OCI-LY3 (cell line): Measurements from ENCODE around the gene GPC3.

Source experiments
- H2AFZ ChIP-seq: fragments of 200-600, 300-600 bp; shearing (Covaris generic); 2 replicates; pipeline ENCODE4 v1.6.0; 2014; ENCODE audit warnings: antibody characterized with exemption, low read depth, low read length
- H3K27ac ChIP-seq: fragments of 200-600, 300-600 bp; sonication (generic); 2 replicates; pipeline ENCODE4 v1.5.1; 2014; ENCODE audit warnings: mild to moderate bottlenecking, low read length, moderate library complexity, mixed read lengths
- H3K27me3 ChIP-seq: fragments of 200-600, 300-600 bp; sonication (generic); 2 replicates; pipeline ENCODE4 v1.6.1; 2014; ENCODE audit warnings: low read depth, low read length, mixed read lengths
- H3K36me3 ChIP-seq: fragments of 200-600, 300-600 bp; sonication (generic); replicated peaks from 2 replicates; pipeline ENCODE3; 2014; ENCODE audit warnings: low read depth, low read length, mixed read lengths
- H3K4me1 ChIP-seq: fragments of 300-600, 200-600 bp; sonication (generic); 2 replicates; pipeline ENCODE4 v1.6.1; 2014; ENCODE audit warnings: low read length, mixed read lengths
- H3K4me2 ChIP-seq: fragments of 200-600, 300-600 bp; sonication (generic); 2 replicates; pipeline ENCODE4 v1.6.1; 2014; ENCODE audit warnings: low read length, mixed read lengths
- H3K4me3 ChIP-seq: fragments of 300-600, 200-600 bp; sonication (generic); 2 replicates; pipeline ENCODE4 v1.5.1; 2014; ENCODE audit warnings: antibody characterized with exemption, mild to moderate bottlenecking, low read length, moderate library complexity
- H3K79me2 ChIP-seq: fragments of 300-600, 200-600 bp; shearing (Covaris generic); 2 replicates; pipeline ENCODE4 v1.6.1; 2014; ENCODE audit warnings: mild to moderate bottlenecking, low read length, mixed read lengths
- H3K9ac ChIP-seq: fragments of 300-600, 200-600 bp; shearing (Covaris generic); 2 replicates; pipeline ENCODE4 v1.6.0; 2014; ENCODE audit warnings: mild to moderate bottlenecking, low read length, moderate library complexity
- H3K9me3 ChIP-seq: fragments of 200-600, 300-600 bp; shearing (Covaris generic); 2 replicates; pipeline ENCODE4 v1.6.1; 2014; ENCODE audit warnings: low read length, mixed read lengths; ENCODE audit not compliant: insufficient read depth
- H4K20me1 ChIP-seq: fragments of 200-600, 300-600 bp; sonication (generic); 2 replicates; pipeline ENCODE4 v1.6.1; 2016; ENCODE audit warnings: low read length, mixed read lengths; ENCODE audit not compliant: insufficient read depth
- EZH2phosphoT487 ChIP-seq: fragments of 200-600 bp; shearing (Covaris generic); IDR thresholded peaks from 2 replicates; pipeline ENCODE4 v1.6.1; 2018; ENCODE audit warnings: antibody characterized with exemption, mixed run types, low read depth
- TF ChIP-seq, protein P1 (sequence below): fragments of 200-600, 300-600 bp; sonication (generic); IDR thresholded peaks from 2 replicates; pipeline ENCODE4 v1.5.1; 2014; ENCODE audit warnings: antibody characterized with exemption, low read length, low read depth

GPC3 gene

DNA sequence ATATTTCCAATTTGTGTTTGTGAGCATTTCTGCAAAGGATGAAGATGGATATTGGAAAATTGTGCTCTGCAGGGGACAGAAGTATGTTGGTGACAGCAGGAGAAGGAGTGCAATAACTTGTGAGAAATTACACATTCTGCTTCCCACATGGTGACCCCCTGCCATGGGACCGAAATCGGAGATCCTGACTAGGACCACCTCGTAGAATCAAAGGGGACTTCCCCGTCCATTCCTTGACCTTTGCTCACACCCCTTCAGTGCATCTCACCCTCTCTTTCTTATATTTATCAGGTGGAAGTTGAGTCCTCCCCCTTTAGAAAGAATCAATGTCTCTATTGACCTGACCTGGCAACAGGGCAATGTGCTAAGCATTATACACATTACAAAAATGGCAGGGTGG is 451.2 kb downstream of the GPC3 start:
- no peak overlapping the region for H3K27ac ChIP-seq
- no peaks in the 10 kb centered on the region for H3K36me3 ChIP-seq
- H3K4me3 ChIP-seq: no peak overlapping the region
- H4K20me1 ChIP-seq: no peaks in the 10 kb centered on the region
- no peaks in the 10 kb centered on the region for H3K79me2 ChIP-seq
- TF ChIP-seq, protein P1, sequence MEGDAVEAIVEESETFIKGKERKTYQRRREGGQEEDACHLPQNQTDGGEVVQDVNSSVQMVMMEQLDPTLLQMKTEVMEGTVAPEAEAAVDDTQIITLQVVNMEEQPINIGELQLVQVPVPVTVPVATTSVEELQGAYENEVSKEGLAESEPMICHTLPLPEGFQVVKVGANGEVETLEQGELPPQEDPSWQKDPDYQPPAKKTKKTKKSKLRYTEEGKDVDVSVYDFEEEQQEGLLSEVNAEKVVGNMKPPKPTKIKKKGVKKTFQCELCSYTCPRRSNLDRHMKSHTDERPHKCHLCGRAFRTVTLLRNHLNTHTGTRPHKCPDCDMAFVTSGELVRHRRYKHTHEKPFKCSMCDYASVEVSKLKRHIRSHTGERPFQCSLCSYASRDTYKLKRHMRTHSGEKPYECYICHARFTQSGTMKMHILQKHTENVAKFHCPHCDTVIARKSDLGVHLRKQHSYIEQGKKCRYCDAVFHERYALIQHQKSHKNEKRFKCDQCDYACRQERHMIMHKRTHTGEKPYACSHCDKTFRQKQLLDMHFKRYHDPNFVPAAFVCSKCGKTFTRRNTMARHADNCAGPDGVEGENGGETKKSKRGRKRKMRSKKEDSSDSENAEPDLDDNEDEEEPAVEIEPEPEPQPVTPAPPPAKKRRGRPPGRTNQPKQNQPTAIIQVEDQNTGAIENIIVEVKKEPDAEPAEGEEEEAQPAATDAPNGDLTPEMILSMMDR: no peak
- no peak for TF ChIP-seq EZH2phosphoT487
- no peaks in the 10 kb centered on the region for H3K9me3 ChIP-seq
- H2AFZ ChIP-seq: no peak overlapping the region
- H3K4me2 ChIP-seq: no peak overlapping the region
- H3K27me3 ChIP-seq: no peaks in the 10 kb centered on the region
- H3K4me1 ChIP-seq: no peaks in the 10 kb centered on the region
- H3K9ac ChIP-seq: no peak overlapping the region

DNA sequence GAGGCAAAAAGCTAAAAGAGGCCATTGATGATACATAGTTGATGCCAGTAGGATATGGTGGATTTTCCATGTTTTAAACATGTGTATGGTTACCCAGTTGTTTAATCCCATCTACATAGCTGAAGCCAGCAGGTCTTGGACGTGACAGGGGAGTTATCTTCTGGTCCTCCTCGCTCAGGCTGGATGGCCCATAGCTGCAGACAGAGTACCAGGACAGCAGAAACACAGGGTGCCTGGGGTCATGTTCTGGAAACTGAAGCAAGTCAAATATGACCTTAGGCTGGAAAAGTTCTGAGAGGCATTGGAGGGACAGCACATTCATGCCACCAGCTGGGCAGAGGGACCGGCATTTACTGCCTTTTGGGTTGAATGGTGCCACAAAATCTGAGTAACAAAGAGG is 452.1 kb downstream of the GPC3 start:
- H4K20me1 ChIP-seq: no peaks in the 10 kb centered on the region
- H3K4me1 ChIP-seq: no peaks in the 10 kb centered on the region
- no peak overlapping the region for H3K4me2 ChIP-seq
- H3K27me3 ChIP-seq: no peaks in the 10 kb centered on the region
- no peak overlapping the region for H3K9ac ChIP-seq
- H3K79me2 ChIP-seq: no peaks in the 10 kb centered on the region
- no peaks in the 10 kb centered on the region for H3K36me3 ChIP-seq
- no peak overlapping the region for H3K4me3 ChIP-seq
- H2AFZ ChIP-seq: no peak overlapping the region
- no peaks in the 10 kb centered on the region for H3K9me3 ChIP-seq
- H3K27ac ChIP-seq: no peak overlapping the region
- TF ChIP-seq, protein P1: no peak
- TF ChIP-seq EZH2phosphoT487: no peak

DNA sequence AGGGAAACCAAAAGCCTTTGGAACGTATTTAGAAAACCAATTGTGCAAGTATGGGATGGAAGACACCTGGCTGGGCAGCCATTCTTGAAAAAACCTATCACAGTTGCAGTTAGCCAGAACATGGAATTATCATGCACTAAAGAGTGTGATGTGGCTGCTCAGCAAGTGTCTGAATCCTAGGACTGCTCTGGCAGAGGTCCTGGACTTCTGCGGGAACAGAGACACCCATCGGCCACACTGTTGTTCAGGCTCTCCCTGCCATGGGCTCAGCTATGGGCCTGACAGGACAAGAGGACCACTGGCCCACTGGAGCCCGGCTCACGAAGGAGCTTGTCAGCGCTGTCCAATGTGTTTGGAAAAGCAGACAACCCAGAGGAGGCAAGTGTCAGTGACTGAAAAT is 454.4 kb downstream of the GPC3 start:
- Histone ChIP-seq H3K36me3 (no peaks in the 10 kb centered on the region), H3K4me3 (no peak overlapping the region), H4K20me1 (no peaks in the 10 kb centered on the region), H3K27me3 (no peaks in the 10 kb centered on the region), H3K79me2 (no peaks in the 10 kb centered on the region), H3K9me3 (no peaks in the 10 kb centered on the region), H3K27ac (no peak overlapping the region), H3K9ac (no peak overlapping the region), H3K4me2 (no peak overlapping the region), H2AFZ (no peak overlapping the region), H3K4me1 (no peaks in the 10 kb centered on the region)
- no peak for TF ChIP-seq EZH2phosphoT487
- TF ChIP-seq, protein P1: no peak

DNA sequence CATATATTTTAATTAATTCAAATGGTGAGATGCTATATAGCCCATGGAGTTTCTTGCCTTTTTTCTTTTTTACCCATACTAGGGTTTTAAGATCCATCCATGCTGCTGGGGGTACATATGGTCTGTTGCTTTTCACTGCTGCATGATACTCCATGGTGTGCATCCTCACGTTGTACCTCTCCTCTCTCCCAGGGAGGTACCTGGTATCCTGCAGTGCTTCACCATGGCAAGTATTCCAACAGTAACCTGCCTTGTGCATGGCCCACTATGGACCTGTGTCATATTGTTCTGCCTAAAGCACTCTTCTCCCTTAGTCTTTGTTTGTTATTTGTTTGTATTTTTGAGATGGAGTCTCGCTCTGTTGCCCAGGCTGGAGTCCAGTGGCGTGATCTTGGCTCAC is 455.8 kb downstream of the GPC3 start:
- Histone ChIP-seq H3K27ac (no peak overlapping the region), H4K20me1 (no peaks in the 10 kb centered on the region), H3K4me2 (no peak overlapping the region), H3K4me3 (no peak overlapping the region), H3K9ac (no peak overlapping the region), H3K4me1 (no peaks in the 10 kb centered on the region), H3K9me3 (no peaks in the 10 kb centered on the region), H3K36me3 (no peaks in the 10 kb centered on the region), H3K27me3 (no peaks in the 10 kb centered on the region), H2AFZ (no peak overlapping the region), H3K79me2 (no peaks in the 10 kb centered on the region)
- no peak for TF ChIP-seq EZH2phosphoT487
- TF ChIP-seq, protein P1: no peak
